ENCODE measurements around the gene CYP4F12. TPM values are rescaled to one million over a fixed set of nuclear protein-coding genes. Genes with fewer than 3 reads are reported as not detected.

The CYP4F12 gene
- total and polyA plus RNA-seq, 2 of the 4 experiments (the other 2 are of a cell fraction), result not detected

GRCh38 chr19:15656467-15656866, 16.4 kb upstream of the CYP4F12 start:
- Histone ChIP-seq H3K27me3 (ENCODE audit: control insufficient read depth, insufficient read depth, low read length) (no peaks in the 10 kb centered on the region), H2AK5ac (ENCODE audit: low read depth, low read length) (no peak overlapping the region), H2BK15ac (ENCODE audit: low read depth, low read length) (no peak overlapping the region), H4K20me1 (ENCODE audit: insufficient read depth, low read length) (no peaks in the 10 kb centered on the region), H3K14ac (replicated peaks; ENCODE audit: low read depth, low read length) (no peak overlapping the region), H3K4me2 (ENCODE audit: low read depth, low read length) (no peak overlapping the region), H3K23ac (ENCODE audit: low read depth, low read length) (no peak overlapping the region), H3K18ac (ENCODE audit: low read depth, low read length) (no peak overlapping the region), H4K91ac (ENCODE audit: insufficient read depth, low read depth, low read length) (no peak overlapping the region), H2AK9ac (replicated peaks; ENCODE audit: low read depth, low read length, poor library complexity) (no peak overlapping the region), H3K4ac (ENCODE audit: low read depth, low read length) (no peak overlapping the region), H3K9me1 (ENCODE audit: insufficient read depth, low read length) (no peaks in the 10 kb centered on the region), H3K79me1 (ENCODE audit: low read depth in 1 of 2, low read length in 2 of 2) (no peaks in the 10 kb centered on the region), H3K9me3 (ENCODE audit: control insufficient read depth, insufficient read depth, low read length) (peaks cover 7% of the 10 kb centered on the region; the same call in 1 of the 2 replicates), H3K9ac (ENCODE audit: low read depth, low read length) (no peak overlapping the region), H2BK5ac (ENCODE audit: low read depth, low read length, poor library complexity, severe bottlenecking) (no peak overlapping the region), H2BK20ac (ENCODE audit: low read depth, low read length) (no peak overlapping the region), H4K5ac (ENCODE audit: low read depth, low read length) (no peak overlapping the region), H2AFZ (replicated peaks; ENCODE audit: low read length, poor library complexity) (no peak overlapping the region), H3K4me3 (ENCODE audit: insufficient read depth, low read depth, low read length) (no peak overlapping the region), H3K56ac (ENCODE audit: extremely low read depth, insufficient read depth, low read length) (no peak overlapping the region), H3K27ac (ENCODE audit: insufficient read depth, low read length) (no peak overlapping the region), H2BK120ac (ENCODE audit: low read depth, low read length) (no peak overlapping the region), H3K4me1 (ENCODE audit: control insufficient read depth, insufficient read depth, low read length) (no peaks in the 10 kb centered on the region), H3K36me3 (ENCODE audit: control insufficient read depth, insufficient read depth, low read length) (no peaks in the 10 kb centered on the region), H4K8ac (ENCODE audit: low read depth in 2 of 2, low read length in 2 of 2) (no peak overlapping the region)
- DNase-seq (no peak), ATAC-seq (ENCODE audit: low read depth) (no peak)
- TF ChIP-seq CHD1 (IDR thresholded peaks at IDR 0.05; ENCODE audit: low read depth, low read length) (no peak), RFX5 (IDR thresholded peaks at IDR 0.05; ENCODE audit: low read depth, low read length) (no peak), MAFK (IDR thresholded peaks at IDR 0.05; ENCODE audit: low read depth, low read length) (no peak), RCOR1 (IDR thresholded peaks at IDR 0.05; ENCODE audit: insufficient replicate concordance, low read length) (no peak), NFE2L2 (IDR thresholded peaks at IDR 0.05; ENCODE audit: low read depth, low read length) (no peak), RAD21 (IDR thresholded peaks at IDR 0.05; ENCODE audit: low read length) (no peak), BHLHE40 (IDR thresholded peaks at IDR 0.05; ENCODE audit: low read depth, low read length) (no peak), MAZ (IDR thresholded peaks at IDR 0.05; ENCODE audit: borderline replicate concordance, low read depth, low read length) (no peak), CEBPB (IDR thresholded peaks at IDR 0.05; ENCODE audit: low read depth, low read length) (no peak), POLR2A (IDR thresholded peaks at IDR 0.05; ENCODE audit: low read depth, low read length) (no peak), CTCF (conservative IDR thresholded peaks at IDR 0.05; ENCODE audit: low read depth, low read length) (no peak), FOS (IDR thresholded peaks at IDR 0.05; ENCODE audit: low read depth, low read length) (no peak), SMC3 (IDR thresholded peaks at IDR 0.05; ENCODE audit: low read depth, low read length) (no peak), MXI1 (IDR thresholded peaks at IDR 0.05; ENCODE audit: borderline replicate concordance, low read depth, low read length) (no peak)
- TF ChIP-seq, protein P1, sequence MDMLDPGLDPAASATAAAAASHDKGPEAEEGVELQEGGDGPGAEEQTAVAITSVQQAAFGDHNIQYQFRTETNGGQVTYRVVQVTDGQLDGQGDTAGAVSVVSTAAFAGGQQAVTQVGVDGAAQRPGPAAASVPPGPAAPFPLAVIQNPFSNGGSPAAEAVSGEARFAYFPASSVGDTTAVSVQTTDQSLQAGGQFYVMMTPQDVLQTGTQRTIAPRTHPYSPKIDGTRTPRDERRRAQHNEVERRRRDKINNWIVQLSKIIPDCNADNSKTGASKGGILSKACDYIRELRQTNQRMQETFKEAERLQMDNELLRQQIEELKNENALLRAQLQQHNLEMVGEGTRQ (IDR thresholded peaks at IDR 0.05; ENCODE audit: low read depth, low read length), result no peak
- TF ChIP-seq, protein P2, sequence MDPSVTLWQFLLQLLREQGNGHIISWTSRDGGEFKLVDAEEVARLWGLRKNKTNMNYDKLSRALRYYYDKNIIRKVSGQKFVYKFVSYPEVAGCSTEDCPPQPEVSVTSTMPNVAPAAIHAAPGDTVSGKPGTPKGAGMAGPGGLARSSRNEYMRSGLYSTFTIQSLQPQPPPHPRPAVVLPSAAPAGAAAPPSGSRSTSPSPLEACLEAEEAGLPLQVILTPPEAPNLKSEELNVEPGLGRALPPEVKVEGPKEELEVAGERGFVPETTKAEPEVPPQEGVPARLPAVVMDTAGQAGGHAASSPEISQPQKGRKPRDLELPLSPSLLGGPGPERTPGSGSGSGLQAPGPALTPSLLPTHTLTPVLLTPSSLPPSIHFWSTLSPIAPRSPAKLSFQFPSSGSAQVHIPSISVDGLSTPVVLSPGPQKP (IDR thresholded peaks at IDR 0.05; ENCODE audit: borderline replicate concordance, low read depth, low read length), result no peak
- ChIA-PET CTCF (no interaction called here), POLR2A (ENCODE audit: unreplicated experiment) (no interaction called here)
- no TSS peak for BruUV-seq (replicated peaks)
- in situ Hi-C loops (cut with MboI; ENCODE audit: low sequenced_read_pairs) (no loop called here), intact Hi-C loops (cut with micrococcal nuclease) (no loop called here), dilution Hi-C loops (cut with HindIII; ENCODE audit: low sequenced_read_pairs, unreplicated experiment) (no loop called here)

Measured in IMR-90 (cell line).